Measurements from ENCODE around the gene PPM1B.

DNA sequence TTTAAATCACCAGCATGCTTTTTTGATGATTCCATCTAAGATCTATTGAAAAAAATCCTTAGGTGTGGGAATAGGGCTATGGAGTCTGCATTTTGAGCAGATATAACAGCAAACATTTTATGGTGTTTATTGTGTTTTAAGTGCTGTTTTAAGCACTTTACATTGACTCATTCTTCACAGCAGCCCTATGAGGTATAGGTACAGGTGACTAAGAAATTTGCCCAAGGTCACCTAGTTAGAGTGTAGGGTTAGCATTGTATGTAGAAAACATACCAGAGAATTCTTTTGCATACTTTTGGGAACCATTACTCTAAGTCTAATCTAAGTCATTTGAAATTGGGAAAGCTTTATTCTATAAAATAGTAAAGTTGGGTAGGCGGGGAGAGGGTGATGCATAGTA is 31.3 kb downstream of the PPM1B start:
- TF ChIP-seq SRF (IDR thresholded peaks at IDR 0.05; ENCODE audit: low read depth in 2 of 2, low read length in 2 of 2) (no peak), FOXM1 (IDR thresholded peaks at IDR 0.05; ENCODE audit: low read depth, low read length) (no peak), NR2C2 (IDR thresholded peaks at IDR 0.05; ENCODE audit: borderline replicate concordance, control insufficient read depth, insufficient read length, low read depth) (no peak), EZH2 (IDR thresholded peaks at IDR 0.05; ENCODE audit: borderline replicate concordance, control insufficient read depth, low read depth, low read length) (no peak), CBX3 (IDR thresholded peaks at IDR 0.05; ENCODE audit: borderline replicate concordance, low read depth) (no peak), TCF12 (IDR thresholded peaks at IDR 0.05; ENCODE audit: low read depth, low read length) (no peak), ZNF274 (IDR thresholded peaks at IDR 0.05; ENCODE audit: insufficient read depth, insufficient read length) (no peak), ZNF217 (IDR thresholded peaks at IDR 0.05) (no peak), E4F1 (IDR thresholded peaks at IDR 0.05; ENCODE audit: borderline replicate concordance, partially characterized antibody) (no peak), POLR2A (IDR thresholded peaks at IDR 0.05; ENCODE audit: low read depth, low read length) (no peak), NBN (IDR thresholded peaks at IDR 0.05) (no peak), CREB1 (IDR thresholded peaks at IDR 0.05; ENCODE audit: low read depth) (no peak), EGR1 (IDR thresholded peaks at IDR 0.05; ENCODE audit: borderline replicate concordance in 1 of 2, low read depth in 2 of 2, low read length in 2 of 2) (no peak)
- TF ChIP-seq, protein P1, sequence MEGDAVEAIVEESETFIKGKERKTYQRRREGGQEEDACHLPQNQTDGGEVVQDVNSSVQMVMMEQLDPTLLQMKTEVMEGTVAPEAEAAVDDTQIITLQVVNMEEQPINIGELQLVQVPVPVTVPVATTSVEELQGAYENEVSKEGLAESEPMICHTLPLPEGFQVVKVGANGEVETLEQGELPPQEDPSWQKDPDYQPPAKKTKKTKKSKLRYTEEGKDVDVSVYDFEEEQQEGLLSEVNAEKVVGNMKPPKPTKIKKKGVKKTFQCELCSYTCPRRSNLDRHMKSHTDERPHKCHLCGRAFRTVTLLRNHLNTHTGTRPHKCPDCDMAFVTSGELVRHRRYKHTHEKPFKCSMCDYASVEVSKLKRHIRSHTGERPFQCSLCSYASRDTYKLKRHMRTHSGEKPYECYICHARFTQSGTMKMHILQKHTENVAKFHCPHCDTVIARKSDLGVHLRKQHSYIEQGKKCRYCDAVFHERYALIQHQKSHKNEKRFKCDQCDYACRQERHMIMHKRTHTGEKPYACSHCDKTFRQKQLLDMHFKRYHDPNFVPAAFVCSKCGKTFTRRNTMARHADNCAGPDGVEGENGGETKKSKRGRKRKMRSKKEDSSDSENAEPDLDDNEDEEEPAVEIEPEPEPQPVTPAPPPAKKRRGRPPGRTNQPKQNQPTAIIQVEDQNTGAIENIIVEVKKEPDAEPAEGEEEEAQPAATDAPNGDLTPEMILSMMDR (IDR thresholded peaks at IDR 0.05 in 2 of 3, conservative IDR thresholded peaks at IDR 0.05 in 1 of 3; ENCODE audit: control insufficient read depth in 2 of 3, extremely low read depth in 1 of 3, insufficient read depth in 1 of 3, low read depth in 3 of 3, low read length in 3 of 3), result no peak

Data from GM12878 (cell line).